Measurements from ENCODE around the gene BMP7.

The BMP7 gene

DNA sequence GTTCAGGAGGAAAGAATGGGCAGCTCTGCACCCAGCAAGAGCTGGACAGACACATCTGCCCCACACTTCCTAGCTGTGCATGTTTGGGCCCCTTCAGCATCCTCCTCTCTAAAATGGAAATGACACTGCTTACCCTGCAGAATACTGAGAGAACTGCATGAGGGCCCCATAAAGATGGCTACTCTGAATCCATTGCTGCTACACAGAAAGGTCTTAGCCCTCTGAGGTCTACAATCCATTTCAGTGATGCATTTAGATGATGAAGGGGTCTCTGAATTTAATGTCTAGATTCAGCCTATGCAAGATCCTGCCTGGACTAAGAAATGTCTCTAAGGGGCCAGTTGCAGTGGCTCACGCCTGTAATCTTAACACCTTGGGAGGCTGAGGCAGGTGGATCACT lies 11.3 kb downstream of the BMP7 start:
- CTCF ChIA-PET, result no interaction called here
- no peak for DNase-seq
- H3K27me3 Mint-ChIP-seq, result peaks cover 59% of the 10 kb centered on the region
- H3K9me3 Mint-ChIP-seq, result no peaks in the 10 kb centered on the region
- H3K36me3 Mint-ChIP-seq, result no peaks in the 10 kb centered on the region
- H3K4me3 Mint-ChIP-seq, result no peak overlapping the region
- no peak overlapping the region for H3K27ac Mint-ChIP-seq
- peaks cover 5% of the 10 kb centered on the region for H3K4me1 Mint-ChIP-seq

DNA sequence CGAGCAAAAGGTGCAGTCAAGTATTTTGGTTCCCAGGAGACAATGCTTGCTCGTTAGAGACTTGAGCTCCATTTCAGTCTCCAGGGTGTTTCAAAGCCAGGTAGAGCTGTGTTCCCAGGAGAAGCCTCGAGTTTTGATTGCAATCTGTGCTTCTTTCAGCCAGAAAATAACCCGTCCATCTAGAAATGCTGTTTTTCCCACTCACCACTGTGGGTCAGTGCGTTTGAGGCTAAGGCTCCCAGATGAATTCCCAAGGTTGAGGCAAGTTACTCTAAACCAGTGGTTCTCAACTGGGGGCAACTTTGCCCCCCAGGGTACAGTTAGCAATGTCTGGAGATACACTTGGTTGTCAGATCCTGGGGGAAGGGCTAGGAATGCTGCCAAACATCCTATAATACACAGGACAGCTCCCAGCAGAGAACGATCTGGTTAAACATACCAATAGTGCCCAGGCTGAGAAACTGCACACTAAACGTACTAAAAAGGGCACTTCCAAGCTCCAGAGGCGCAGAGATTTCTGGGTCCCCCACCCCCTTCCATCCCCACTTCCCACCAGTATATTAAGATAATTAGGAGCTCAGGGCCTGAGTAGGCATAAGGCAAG lies 13.8 kb downstream of the BMP7 start:
- Mint-ChIP-seq H3K4me3 (no peak overlapping the region), H3K27me3 (peaks cover 45% of the 10 kb centered on the region), H3K36me3 (no peaks in the 10 kb centered on the region), H3K27ac (no peak overlapping the region), H3K4me1 (peaks cover 5% of the 10 kb centered on the region), H3K9me3 (no peaks in the 10 kb centered on the region)
- DNase-seq, result no peak
- CTCF ChIA-PET, result no interaction called here

DNA sequence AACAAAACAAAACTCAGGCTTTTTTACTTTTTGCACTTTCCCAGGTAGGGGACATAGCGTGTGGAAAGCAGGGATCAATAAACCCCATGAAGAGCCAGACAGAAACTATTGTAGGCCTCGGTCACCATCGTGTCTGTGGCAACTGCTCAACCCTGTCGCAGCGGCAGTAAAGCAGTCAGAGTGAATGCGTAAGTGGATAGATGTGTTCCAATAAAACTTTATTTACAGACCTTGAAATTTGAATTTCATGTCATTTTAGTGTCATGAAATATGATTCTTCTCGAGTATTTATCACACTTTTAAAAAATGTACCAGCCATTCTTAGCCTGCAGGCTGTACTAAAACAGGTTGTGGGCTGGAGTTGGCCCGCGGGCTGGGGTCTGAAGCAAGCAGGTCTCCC lies 14.5 kb downstream of the BMP7 start:
- H3K4me3 Mint-ChIP-seq, result no peak overlapping the region

DNA sequence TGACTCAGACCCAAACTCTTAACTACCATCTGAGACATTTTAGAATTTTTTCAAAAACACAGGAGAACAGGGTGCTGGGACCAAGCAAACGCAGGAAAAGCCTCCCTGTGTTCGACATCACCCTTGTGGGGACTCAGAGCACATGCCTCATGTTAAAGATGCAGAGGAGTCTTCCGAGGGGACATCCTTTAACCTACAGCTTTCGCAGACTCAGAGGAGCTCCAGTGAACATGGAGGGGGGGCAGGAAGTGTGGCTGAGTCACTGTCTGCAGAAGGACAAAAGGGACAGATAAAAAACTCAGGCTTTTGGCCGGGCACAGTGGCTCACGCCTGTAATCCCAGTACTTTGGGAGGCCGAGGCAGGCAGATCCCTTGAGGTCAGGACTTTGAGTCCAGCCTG lies 15.1 kb downstream of the BMP7 start:
- no peak overlapping the region for H3K27ac Mint-ChIP-seq
- peaks cover 5% of the 10 kb centered on the region for H3K4me1 Mint-ChIP-seq
- no peak overlapping the region for H3K4me3 Mint-ChIP-seq
- H3K9me3 Mint-ChIP-seq, result no peaks in the 10 kb centered on the region
- peaks cover 47% of the 10 kb centered on the region for H3K27me3 Mint-ChIP-seq
- CTCF ChIA-PET, result interaction anchor here (0.6 kb wide), 1 partner anchor 82 kb away, joined by 3 read pairs; no protein-coding TSS in a partner anchor
- H3K36me3 Mint-ChIP-seq, result no peaks in the 10 kb centered on the region
- DNase-seq, result no peak

More for the DNA sequence above, 14.5 kb downstream of the BMP7 start:
- no peak for DNase-seq
- Mint-ChIP-seq H3K36me3 (no peaks in the 10 kb centered on the region), H3K27me3 (peaks cover 47% of the 10 kb centered on the region), H3K4me1 (peaks cover 5% of the 10 kb centered on the region), H3K27ac (no peak overlapping the region), H3K9me3 (no peaks in the 10 kb centered on the region)
- CTCF ChIA-PET, result interaction anchor here (0.6 kb wide), 1 partner anchor 82 kb away, joined by 3 read pairs; no protein-coding TSS in a partner anchor

DNA sequence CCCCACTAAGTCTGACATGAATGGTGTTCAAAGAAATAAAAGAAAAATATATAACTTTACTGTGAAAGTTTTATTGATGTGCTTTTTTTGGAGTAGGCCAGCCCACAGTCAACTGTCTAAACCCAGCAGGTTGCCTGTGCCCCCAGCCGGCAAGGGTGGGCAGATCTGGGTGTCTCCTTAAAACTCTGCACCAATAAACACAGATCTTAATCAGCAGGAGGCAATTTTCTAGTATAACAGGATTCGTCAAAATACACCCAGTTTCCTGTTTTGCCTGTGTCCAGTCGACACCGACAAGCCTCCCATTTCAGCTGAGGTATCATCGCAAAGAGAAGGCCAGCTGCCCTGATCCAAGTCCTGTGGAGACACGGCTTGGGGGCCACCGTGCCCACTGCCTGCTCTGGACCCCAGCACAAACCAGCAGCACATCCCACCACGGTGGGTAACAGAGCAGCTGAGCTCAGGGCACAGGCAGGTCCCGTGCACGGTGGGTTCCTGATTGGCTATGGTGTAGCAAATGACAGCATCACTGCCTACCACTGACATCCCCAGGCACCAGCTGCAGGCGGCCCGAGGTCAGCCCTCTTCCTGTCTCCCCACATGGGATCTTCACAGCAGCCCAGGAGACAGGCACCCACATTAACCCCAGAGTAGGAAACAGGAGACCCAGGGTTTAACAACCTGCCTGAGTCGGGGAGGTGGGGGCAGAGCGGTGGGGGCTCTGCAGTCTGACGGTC lies 15.7 kb downstream of the BMP7 start:
- Mint-ChIP-seq H3K27ac (no peak overlapping the region), H3K9me3 (no peaks in the 10 kb centered on the region), H3K27me3 (peaks cover 41% of the 10 kb centered on the region), H3K36me3 (no peaks in the 10 kb centered on the region), H3K4me1 (peaks cover 5% of the 10 kb centered on the region), H3K4me3 (no peak overlapping the region)
- CTCF ChIA-PET, result no interaction called here
- peak; percentile 33 for DNase-seq

DNA sequence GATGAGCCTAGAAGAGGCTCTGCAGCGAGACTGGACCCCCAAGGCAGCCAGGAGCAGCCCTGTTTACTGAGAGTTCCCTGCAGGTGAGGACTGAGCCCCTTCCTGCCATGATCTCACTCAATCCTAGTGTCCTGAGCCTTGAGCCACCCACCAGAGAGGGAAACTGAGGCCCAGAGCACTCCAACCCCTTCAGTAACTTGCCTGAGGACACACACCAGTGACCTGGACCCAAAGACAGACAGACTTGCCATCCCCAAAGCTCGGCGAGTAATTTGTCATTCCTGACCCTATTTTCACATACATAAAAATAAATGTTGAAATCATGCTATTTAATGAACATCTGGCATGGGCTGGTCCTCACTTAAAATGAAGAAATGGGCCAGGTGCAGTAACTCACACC lies 16.7 kb downstream of the BMP7 start:
- H3K9me3 Mint-ChIP-seq, result no peaks in the 10 kb centered on the region
- CTCF ChIA-PET, result no interaction called here
- no peaks in the 10 kb centered on the region for H3K36me3 Mint-ChIP-seq
- H3K27me3 Mint-ChIP-seq, result peaks cover 32% of the 10 kb centered on the region
- no peak overlapping the region for H3K27ac Mint-ChIP-seq
- peaks cover 5% of the 10 kb centered on the region for H3K4me1 Mint-ChIP-seq
- no peak for DNase-seq
- no peak overlapping the region for H3K4me3 Mint-ChIP-seq

DNA sequence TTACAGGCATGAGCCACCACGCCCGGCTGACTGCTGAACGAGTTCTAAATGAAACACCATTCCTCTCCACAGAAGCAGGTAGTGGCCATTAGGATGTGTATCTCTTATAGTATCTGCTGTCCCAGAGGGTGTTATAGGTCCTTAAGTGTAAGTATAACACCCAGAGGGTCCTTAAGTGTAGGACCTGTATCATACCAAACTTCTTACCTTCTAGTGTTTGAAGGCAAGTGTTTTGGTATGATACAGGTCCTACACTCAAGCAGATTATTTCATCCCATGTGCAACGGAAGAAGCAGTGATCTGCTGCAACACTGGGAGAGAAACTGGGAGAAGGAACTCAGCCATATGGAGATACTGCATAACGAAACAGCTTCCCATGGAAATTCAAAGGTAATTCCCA lies 17.4 kb downstream of the BMP7 start:
- Mint-ChIP-seq H3K9me3 (no peaks in the 10 kb centered on the region), H3K4me1 (peaks cover 5% of the 10 kb centered on the region), H3K36me3 (no peaks in the 10 kb centered on the region), H3K27me3 (peaks cover 39% of the 10 kb centered on the region), H3K27ac (no peak overlapping the region), H3K4me3 (no peak overlapping the region)
- CTCF ChIA-PET, result no interaction called here
- DNase-seq, result no peak

DNA sequence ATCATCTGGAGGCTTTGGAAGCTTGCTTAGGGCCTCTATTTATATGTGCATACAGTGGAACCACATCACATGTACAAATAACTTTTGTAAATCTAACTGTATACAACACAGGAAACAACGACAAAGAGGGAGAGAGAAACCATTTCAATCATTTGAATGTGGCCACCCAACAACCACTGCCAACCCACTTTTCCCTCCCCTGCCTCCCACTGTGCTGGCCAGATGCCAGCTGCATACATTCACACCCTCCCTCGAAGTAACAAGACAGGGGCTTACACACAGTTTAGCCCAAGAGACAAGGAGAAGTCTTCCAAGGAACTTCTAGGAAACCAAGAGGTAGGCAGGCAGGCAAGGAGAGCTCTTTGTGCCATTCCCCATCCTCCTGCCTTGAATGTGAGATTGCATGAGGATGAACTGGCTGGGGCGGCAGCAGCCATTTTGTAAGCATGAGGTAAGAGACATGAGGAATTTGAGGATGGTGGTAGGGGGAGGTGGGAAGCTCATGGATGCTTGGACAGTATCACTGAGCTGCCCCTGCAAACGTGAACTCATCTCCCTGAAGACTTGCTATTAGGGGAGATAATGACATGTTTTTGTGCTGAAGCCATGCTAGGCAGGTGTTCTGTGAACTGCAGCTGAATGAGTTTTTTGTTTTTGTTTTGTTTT lies 18.2 kb downstream of the BMP7 start:
- DNase-seq, result no peak
- CTCF ChIA-PET, result no interaction called here
- Mint-ChIP-seq H3K27me3 (peaks cover 42% of the 10 kb centered on the region), H3K4me3 (no peak overlapping the region), H3K27ac (no peak overlapping the region), H3K36me3 (no peaks in the 10 kb centered on the region), H3K9me3 (no peaks in the 10 kb centered on the region), H3K4me1 (peaks cover 5% of the 10 kb centered on the region)

- CTCF ChIA-PET, result no interaction called here
- Mint-ChIP-seq H3K9me3 (no peaks in the 10 kb centered on the region), H3K27ac (no peak overlapping the region), H3K36me3 (no peaks in the 10 kb centered on the region), H3K4me3 (no peak overlapping the region), H3K4me1 (peaks cover 5% of the 10 kb centered on the region), H3K27me3 (peaks cover 39% of the 10 kb centered on the region)
- no peak for DNase-seq
Observed at GRCh38 chr20:57247292-57247965, 19.0 kb downstream of the BMP7 start.

DNA sequence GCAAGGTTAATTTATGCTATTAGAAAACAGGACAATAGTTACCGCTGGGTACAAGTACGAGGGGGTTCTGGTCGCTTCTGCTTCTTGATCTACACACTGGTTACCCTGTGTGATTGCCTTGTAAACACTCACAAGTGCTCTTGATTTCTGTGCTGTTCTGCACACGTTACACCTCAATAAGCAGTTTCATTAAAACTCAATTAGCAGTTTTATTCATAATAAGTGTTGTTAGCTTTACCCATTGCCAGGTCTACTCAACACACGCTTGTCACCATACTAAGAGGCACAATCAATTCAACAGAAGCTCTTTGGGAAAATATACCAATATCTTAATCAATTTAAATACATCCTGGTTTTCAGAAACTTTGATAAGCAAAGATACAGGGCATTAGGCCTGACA lies 20.4 kb downstream of the BMP7 start:
- Mint-ChIP-seq H3K27me3 (peaks cover 32% of the 10 kb centered on the region), H3K4me3 (no peak overlapping the region), H3K9me3 (no peaks in the 10 kb centered on the region), H3K4me1 (peaks cover under 1% of the 10 kb centered on the region), H3K27ac (no peak overlapping the region), H3K36me3 (no peaks in the 10 kb centered on the region)
- DNase-seq, result no peak
- CTCF ChIA-PET, result no interaction called here

- H3K36me3 Mint-ChIP-seq, result no peaks in the 10 kb centered on the region
- no peak overlapping the region for H3K4me3 Mint-ChIP-seq
- no peaks in the 10 kb centered on the region for H3K9me3 Mint-ChIP-seq
- no peak for DNase-seq
- no peak overlapping the region for H3K27ac Mint-ChIP-seq
- no peaks in the 10 kb centered on the region for H3K4me1 Mint-ChIP-seq
- peaks cover 26% of the 10 kb centered on the region for H3K27me3 Mint-ChIP-seq
- CTCF ChIA-PET, result no interaction called here
Observed at GRCh38 chr20:57244627-57245214, 21.7 kb downstream of the BMP7 start.

DNA sequence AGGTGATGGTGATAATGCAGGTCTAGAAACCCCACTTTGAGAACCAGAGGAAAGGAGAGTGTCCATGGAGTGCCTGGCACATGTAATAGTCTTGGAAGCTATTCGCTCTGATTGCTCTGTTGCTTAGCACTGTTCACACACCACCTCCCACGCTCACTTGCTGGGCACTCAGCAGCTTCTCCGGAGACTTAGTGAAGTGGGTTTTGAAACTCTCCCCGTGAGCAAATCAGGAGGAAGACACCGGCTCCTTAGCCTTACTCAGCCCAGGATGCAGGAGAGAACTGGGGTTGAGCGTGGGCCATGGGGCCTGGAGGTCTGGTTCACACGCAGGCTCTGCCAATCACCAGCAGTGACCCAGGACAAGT lies 22.2 kb downstream of the BMP7 start:
- Mint-ChIP-seq H3K4me3 (no peak overlapping the region), H3K4me1 (no peaks in the 10 kb centered on the region), H3K36me3 (no peaks in the 10 kb centered on the region), H3K27me3 (peaks cover 30% of the 10 kb centered on the region), H3K9me3 (no peaks in the 10 kb centered on the region), H3K27ac (no peak overlapping the region)
- CTCF ChIA-PET, result no interaction called here
- no peak for DNase-seq

- H3K36me3 Mint-ChIP-seq, result no peaks in the 10 kb centered on the region
- no peaks in the 10 kb centered on the region for H3K4me1 Mint-ChIP-seq
- no peak overlapping the region for H3K4me3 Mint-ChIP-seq
- no peak for DNase-seq
- H3K27me3 Mint-ChIP-seq, result peaks cover 28% of the 10 kb centered on the region
- CTCF ChIA-PET, result no interaction called here
- no peaks in the 10 kb centered on the region for H3K9me3 Mint-ChIP-seq
- no peak overlapping the region for H3K27ac Mint-ChIP-seq
Observed at GRCh38 chr20:57243480-57244220, 22.8 kb downstream of the BMP7 start.

DNA sequence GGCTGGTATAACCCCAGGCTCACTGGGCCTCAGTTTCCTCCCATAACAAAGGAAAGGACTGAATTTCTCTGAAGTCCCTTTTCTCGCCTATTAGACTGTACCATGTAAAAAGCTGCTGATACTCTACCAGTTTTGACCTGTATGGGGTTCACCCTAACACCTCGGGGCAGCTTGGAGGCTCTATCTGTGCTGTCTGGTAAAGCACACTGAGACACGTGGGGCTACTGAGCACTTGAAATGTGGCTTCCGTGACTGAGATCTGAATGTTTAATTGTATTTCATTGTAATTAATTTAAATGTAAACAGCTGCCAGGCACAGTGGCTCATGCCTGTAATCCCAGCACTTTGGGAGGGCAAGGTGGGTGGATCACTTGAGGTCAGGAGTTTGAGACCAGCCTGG lies 24.0 kb downstream of the BMP7 start:
- DNase-seq, result no peak
- Mint-ChIP-seq H3K9me3 (no peaks in the 10 kb centered on the region), H3K4me3 (no peak overlapping the region), H3K4me1 (no peaks in the 10 kb centered on the region), H3K36me3 (no peaks in the 10 kb centered on the region), H3K27me3 (peaks cover 19% of the 10 kb centered on the region), H3K27ac (no peak overlapping the region)
- CTCF ChIA-PET, result no interaction called here
